CD4-positive, alpha-beta T cell (primary cell): ENCODE data around the gene C15orf61. TPM values are rescaled to one million over a fixed set of nuclear protein-coding genes. Genes with fewer than 3 reads are reported as not detected.

Experiments used
- ATAC-seq: fragments of 200-7000 bp; cut with Tn5 transposase; one replicate; pipeline ENCODE4 v1.10.0; 2022; ENCODE audit warnings: mild to moderate bottlenecking; ENCODE audit not compliant: poor library complexity
- CTCF ChIA-PET: fragments of 350-600 bp; sonication (Branson Sonifier 250); formaldehyde crosslinking; loops from one replicate; lab custom pipeline; 2021; ENCODE audit warnings: antibody characterized with exemption, inconsistent platforms; lab: Charles Lee
- POLR2A ChIA-PET: fragments of 350-600 bp; sonication (Branson Sonifier 250); formaldehyde crosslinking; loops from one replicate; lab custom pipeline; 2021; ENCODE audit warnings: antibody characterized with exemption, inconsistent platforms; lab: Charles Lee
- DNase-seq, 14 experiments: peaks; one replicate each; pipeline ENCODE4 v3.0.0-alpha.2; 2013 to 2020; ENCODE audit warnings: mixed read lengths in 2 of 14
- H3K27ac ChIP-seq, 2 donors: one replicate each; pipeline versions ENCODE4 v1.5.1 to v1.7.0; 2013; ENCODE audit warnings: low read length in 2 of 2, low read depth in 1 of 2, mild to moderate bottlenecking in 1 of 2
- H3K27me3 ChIP-seq, 2 experiments: 1 replicate in 1 of 2; 2 replicates in 1 of 2; pipeline versions ENCODE4 v1.6.1 to v1.7.0; 2013; ENCODE audit warnings: low read length in 2 of 2, control low read depth in 1 of 2, mild to moderate bottlenecking in 1 of 2, moderate library complexity in 1 of 2; ENCODE audit not compliant: insufficient read depth in 2 of 2, control insufficient read depth in 1 of 2
- H3K36me3 ChIP-seq: one replicate; pipeline ENCODE4 v1.6.1; 2013; ENCODE audit warnings: low read length, control low read depth; ENCODE audit not compliant: insufficient read depth
- H3K4me1 ChIP-seq: one replicate; pipeline ENCODE4 v1.6.1; 2013; ENCODE audit warnings: low read length, control low read depth; ENCODE audit not compliant: insufficient read depth
- H3K4me3 ChIP-seq: one replicate; pipeline ENCODE4 v1.5.1; 2013; ENCODE audit warnings: mild to moderate bottlenecking, low read length, moderate library complexity
- H3K9me3 ChIP-seq, 2 experiments: 1 replicate in 1 of 2; 2 replicates in 1 of 2; pipeline versions ENCODE4 v1.6.1 to v1.7.0; 2013; ENCODE audit warnings: low read length in 2 of 2, mild to moderate bottlenecking in 2 of 2, control low read depth in 1 of 2, moderate library complexity in 1 of 2; ENCODE audit not compliant: control insufficient read depth in 1 of 2, insufficient read depth in 1 of 2
- H3K27ac Mint-ChIP-seq: one replicate; pipeline ENCODE4 v1.8.0; 2020; ENCODE audit warnings: mixed read lengths
- H3K27me3 Mint-ChIP-seq: one replicate; pipeline ENCODE4 v1.8.0; 2021; ENCODE audit warnings: mixed read lengths
- H3K36me3 Mint-ChIP-seq: one replicate; pipeline ENCODE4 v1.8.0; 2021; ENCODE audit warnings: low read depth, mixed read lengths
- H3K4me1 Mint-ChIP-seq: one replicate; pipeline ENCODE4 v1.8.0; 2021; ENCODE audit warnings: low read depth, mixed read lengths
- H3K4me3 Mint-ChIP-seq: one replicate; pipeline ENCODE4 v1.8.0; 2020; ENCODE audit warnings: mild to moderate bottlenecking, mixed read lengths
- H3K9me3 Mint-ChIP-seq: one replicate; pipeline ENCODE4 v1.8.0; 2020; ENCODE audit warnings: mixed read lengths
- intact Hi-C, 2 experiments: fragments of 100-400 bp; cut with DNase I in 1 of 2; cut with micrococcal nuclease in 1 of 2; formaldehyde crosslinking; loops; one replicate each; pipeline versions ENCODE4 v1.15.1 to v1.9.0; 2023 to 2025; cut with DNase I, micrococcal nuclease
- total RNA-seq, 174 experiments: library from RNA in 2 of 174; stranded (reverse) in 2 of 174; gene quantifications; one replicate each; pipeline ENCODE4 v1.2.3 and lab custom pipeline; 2021 to 2026
- TF ChIP-seq, protein P1 (sequence below): fragments of 200-600 bp; IDR thresholded peaks from one replicate; pipeline ENCODE4 v1.8.0; 2022; ENCODE audit warnings: antibody characterized with exemption, mild to moderate bottlenecking

The C15orf61 gene
- total RNA-seq, 2 experiments from 2014 or later = 11.3 to 12.0 TPM

DNA sequence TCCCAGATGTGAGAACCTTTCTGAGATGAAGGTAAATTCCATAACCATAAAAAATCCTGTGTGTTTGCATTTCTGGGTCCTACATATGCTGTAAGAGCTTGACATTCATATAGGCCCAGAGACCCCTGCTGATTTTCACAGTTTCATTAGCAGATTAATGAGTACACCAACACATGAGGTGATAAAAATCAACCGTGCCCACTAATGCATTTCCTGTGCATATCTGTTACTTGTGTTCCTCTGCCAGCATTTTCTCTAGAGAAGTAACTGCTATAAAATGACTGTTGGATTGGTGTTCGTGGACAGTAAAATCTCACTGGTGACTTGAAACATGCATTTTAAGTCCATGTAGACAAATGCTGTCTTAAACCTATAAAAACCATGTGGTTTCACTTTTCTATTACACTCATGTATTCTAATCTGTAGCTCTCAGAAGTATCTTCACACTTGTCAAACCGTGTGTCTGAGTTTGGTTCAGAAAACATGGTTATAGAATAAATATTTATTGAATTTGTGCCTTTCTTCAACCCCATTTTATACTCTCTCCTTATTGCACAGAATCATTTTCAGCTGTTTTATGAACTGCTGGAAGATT lies 36.1 kb downstream of the C15orf61 start:
- ATAC-seq = no peak
- Mint-ChIP-seq H3K27ac (no peak overlapping the region), H3K4me3 (no peak overlapping the region), H3K4me1 (peaks cover 11% of the 10 kb centered on the region), H3K36me3 (peaks cover 69% of the 10 kb centered on the region), H3K9me3 (no peaks in the 10 kb centered on the region), H3K27me3 (no peaks in the 10 kb centered on the region)
- DNase-seq = no peak
- TF ChIP-seq, protein P1, sequence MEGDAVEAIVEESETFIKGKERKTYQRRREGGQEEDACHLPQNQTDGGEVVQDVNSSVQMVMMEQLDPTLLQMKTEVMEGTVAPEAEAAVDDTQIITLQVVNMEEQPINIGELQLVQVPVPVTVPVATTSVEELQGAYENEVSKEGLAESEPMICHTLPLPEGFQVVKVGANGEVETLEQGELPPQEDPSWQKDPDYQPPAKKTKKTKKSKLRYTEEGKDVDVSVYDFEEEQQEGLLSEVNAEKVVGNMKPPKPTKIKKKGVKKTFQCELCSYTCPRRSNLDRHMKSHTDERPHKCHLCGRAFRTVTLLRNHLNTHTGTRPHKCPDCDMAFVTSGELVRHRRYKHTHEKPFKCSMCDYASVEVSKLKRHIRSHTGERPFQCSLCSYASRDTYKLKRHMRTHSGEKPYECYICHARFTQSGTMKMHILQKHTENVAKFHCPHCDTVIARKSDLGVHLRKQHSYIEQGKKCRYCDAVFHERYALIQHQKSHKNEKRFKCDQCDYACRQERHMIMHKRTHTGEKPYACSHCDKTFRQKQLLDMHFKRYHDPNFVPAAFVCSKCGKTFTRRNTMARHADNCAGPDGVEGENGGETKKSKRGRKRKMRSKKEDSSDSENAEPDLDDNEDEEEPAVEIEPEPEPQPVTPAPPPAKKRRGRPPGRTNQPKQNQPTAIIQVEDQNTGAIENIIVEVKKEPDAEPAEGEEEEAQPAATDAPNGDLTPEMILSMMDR = no peak
- CTCF ChIA-PET = no interaction called here
- no peaks in the 10 kb centered on the region for H3K9me3 ChIP-seq
- intact Hi-C loops = no loop called here
- no peaks in the 10 kb centered on the region for H3K4me1 ChIP-seq
- H3K36me3 ChIP-seq = peaks cover 14% of the 10 kb centered on the region
- POLR2A ChIA-PET = interaction anchor here (0.7 kb wide), 1 partner anchor 29 kb away, joined by 3 read pairs; no protein-coding TSS in a partner anchor
- H3K27me3 ChIP-seq = no peaks in the 10 kb centered on the region
- no peak overlapping the region for H3K4me3 ChIP-seq
- H3K27ac ChIP-seq = no peak overlapping the region

GRCh38 chr15:67558502-67558901 lies 37.6 kb downstream of the C15orf61 start:
- H3K36me3 ChIP-seq = peaks cover 14% of the 10 kb centered on the region
- Mint-ChIP-seq H3K4me1 (peaks cover 21% of the 10 kb centered on the region), H3K27me3 (no peaks in the 10 kb centered on the region), H3K27ac (no peak overlapping the region), H3K4me3 (no peak overlapping the region), H3K9me3 (no peaks in the 10 kb centered on the region), H3K36me3 (peaks cover 71% of the 10 kb centered on the region)
- no peak overlapping the region for H3K27ac ChIP-seq
- TF ChIP-seq, protein P1 = no peak
- ATAC-seq (no peak), DNase-seq (no peak)
- CTCF ChIA-PET = no interaction called here
- H3K4me3 ChIP-seq = no peak overlapping the region
- intact Hi-C loops = no loop called here
- POLR2A ChIA-PET = no interaction called here
- no peaks in the 10 kb centered on the region for H3K27me3 ChIP-seq
- no peaks in the 10 kb centered on the region for H3K4me1 ChIP-seq
- no peaks in the 10 kb centered on the region for H3K9me3 ChIP-seq

DNA sequence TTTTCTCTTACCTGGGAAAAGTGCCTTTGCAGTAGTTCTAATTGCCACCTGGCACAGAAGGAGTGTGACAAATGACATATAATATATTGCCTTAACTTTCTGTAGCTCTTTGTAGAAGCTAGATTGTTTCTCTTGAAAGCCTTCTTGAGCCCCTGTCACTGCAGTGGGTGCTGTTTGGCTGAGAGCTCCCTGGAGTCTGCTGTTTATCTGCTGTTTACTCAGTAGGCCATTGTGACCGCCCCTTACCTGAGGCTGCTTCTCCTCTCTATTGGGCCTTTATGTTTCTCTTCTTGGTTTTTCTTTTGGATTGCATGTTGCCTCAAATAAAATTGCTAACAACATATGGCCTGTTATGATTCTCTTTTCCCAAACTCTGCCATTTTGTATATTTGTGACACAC lies 38.2 kb downstream of the C15orf61 start:
- Histone ChIP-seq H3K36me3 (peaks cover 14% of the 10 kb centered on the region), H3K4me3 (no peak overlapping the region), H3K4me1 (no peaks in the 10 kb centered on the region), H3K27ac (no peak overlapping the region), H3K9me3 (no peaks in the 10 kb centered on the region), H3K27me3 (no peaks in the 10 kb centered on the region)
- H3K4me1 Mint-ChIP-seq = peaks cover 27% of the 10 kb centered on the region
- POLR2A ChIA-PET = no interaction called here
- TF ChIP-seq, protein P1 = no peak
- intact Hi-C loops = no loop called here
- no peak for ATAC-seq
- H3K27me3 Mint-ChIP-seq = no peaks in the 10 kb centered on the region
- no peak overlapping the region for H3K4me3 Mint-ChIP-seq
- DNase-seq = no peak
- H3K9me3 Mint-ChIP-seq = no peaks in the 10 kb centered on the region
- H3K27ac Mint-ChIP-seq = no peak overlapping the region
- CTCF ChIA-PET = no interaction called here
- peaks cover 76% of the 10 kb centered on the region for H3K36me3 Mint-ChIP-seq
